HG03378 (cell line): ENCODE results near the gene ZSCAN9.

ENCODE experiments used
- ATAC-seq: cut with Tn5 transposase; IDR thresholded peaks from one replicate; pipeline ENCODE4 v1.9.1; 2021; ENCODE audit warnings: mild to moderate bottlenecking, moderate library complexity; ENCODE audit not compliant: unreplicated experiment

ZSCAN9 gene

DNA sequence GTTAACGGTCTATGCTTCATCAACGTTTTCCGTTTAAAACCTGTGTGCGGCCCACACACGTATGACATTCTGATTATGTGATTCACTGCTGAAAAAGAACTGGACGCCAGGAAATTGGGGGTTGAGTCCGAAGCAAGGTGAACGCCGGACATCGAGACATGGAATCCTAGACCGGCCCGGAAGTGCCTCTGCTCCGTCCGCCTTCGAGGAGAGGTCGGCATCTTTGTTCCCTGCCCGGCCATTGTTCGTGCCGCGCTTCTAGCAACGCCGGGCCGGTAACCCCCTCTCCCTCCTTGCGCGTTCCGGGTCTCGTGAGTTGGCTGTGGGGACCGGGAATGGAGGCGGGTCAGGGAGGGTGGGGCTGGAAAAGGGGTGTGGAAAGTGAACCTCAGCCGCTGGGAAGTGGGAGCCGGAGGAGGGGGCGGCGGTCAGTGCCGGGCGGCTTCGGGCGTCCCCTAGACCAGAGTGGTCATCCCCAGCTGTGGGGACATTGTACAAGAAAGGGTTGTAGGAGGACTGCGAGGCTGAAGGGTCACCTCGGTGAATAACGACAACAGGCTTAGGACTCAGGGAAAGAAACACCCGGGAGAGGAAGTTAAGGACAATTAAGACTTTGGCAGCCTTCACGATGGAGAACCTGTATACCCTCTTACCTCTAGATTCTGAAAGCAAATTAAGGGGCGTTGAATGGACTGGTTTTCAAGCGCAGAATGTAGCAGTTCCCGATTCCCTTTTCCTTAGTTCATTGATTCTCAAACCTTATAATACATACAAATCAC is at the start of gene ZSCAN9:
Gene ZSCAN9 (plus strand): TSS at position 220 of the 779 bp plus-strand sequence. CDS start 1,810 bp downstream, outside the sequence.
- peak; percentile 60 for ATAC-seq

GRCh38 chr6:28176373-28176772 is 48.7 kb upstream of the ZSCAN9 start:
- ATAC-seq: no peak

DNA sequence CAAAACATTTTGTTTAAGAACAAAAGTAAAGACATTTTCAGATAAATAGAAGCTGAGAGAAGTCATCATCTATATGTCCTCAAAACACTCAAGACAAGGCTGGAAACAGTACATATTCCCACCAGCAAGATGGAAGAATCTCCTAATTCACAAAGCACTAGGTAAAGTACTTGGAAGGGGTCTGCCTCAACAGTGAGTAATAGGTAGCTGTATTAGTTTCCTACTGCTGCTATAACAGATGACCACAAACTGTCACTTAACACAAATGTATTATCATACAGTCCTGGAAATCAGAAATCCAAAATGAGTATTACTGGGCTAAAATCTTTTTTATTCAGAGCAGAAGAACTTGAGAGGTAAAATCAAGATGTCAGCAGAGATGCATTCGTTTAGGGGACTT is 42.8 kb upstream of the ZSCAN9 start:
- no peak for ATAC-seq

DNA sequence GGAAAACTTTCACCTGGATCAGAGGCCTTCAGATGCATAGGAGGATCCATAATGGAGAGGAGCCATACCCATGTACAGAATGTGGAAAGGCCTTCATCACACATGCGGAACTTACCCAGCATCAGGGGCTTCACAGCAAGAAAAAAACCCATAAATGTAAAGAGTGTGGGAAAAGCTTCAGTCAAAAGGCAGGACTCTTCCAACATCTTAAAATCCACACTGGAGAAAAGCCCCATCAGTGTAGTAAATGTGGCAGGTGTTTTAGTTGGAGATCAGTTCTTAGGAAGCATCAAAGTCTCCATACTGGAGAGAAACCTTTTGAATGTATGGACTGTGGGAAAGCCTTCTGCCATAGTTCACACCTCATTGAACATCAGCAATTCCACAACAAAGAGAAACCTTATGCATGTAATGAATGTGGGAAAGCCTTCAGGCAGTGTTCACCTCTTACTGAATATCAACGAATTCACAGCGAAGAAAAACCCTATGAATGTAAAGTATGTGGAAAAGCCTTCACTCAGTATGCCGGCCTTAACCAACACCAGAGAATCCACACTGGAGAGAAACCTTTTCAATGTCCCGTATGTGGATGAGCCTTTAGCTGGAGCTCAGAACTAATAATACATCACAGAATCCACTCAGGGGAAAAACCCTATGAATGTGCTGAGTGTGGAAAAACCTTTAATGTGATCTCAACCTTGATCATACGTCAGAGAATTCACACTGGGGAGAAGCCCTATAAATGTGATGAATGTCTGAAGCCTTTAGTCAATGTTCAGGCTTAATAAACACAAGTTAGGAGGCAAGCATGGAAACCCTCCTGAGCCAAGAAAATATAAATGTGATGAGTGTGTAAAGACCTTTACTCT is 36.7 kb upstream of the ZSCAN9 start:
- ATAC-seq: no peak

DNA sequence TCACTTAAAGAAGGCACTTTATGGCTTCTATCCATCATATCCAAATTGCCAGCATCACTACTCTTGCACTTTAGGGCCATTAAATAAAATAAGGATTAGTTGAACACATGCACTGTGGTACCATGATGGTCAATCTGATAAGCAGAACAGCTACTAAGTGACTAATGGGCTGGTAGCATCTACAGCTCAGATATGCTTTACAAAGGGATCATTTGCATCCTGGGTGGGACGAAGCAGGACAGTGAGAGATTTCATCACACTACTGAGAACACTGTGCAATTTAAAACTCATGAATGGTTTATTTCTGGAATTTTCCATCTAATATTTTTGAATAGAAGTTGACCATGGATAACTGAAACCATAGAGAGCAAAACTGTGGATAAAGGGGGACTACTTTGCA is 25.1 kb upstream of the ZSCAN9 start:
- no peak for ATAC-seq

DNA sequence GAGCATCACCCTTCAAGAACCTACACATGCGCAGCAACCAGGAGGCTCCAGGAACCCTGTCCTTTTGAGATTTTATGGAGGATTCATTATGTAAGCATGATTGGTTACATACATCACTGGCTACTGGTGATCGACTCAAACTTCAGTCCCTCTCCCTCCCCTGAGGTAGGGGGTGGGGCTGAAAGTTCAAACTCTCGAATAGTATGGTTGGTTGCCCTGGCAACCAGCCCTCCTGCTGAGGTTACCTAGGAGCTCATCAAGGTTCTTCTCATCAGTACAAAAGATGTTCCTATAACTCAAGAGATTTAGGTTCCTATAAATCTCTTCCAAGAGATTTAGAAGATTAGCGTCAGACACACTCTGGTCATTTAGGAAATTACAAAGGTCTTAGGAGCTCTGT is 21.9 kb upstream of the ZSCAN9 start:
- no peak for ATAC-seq

GRCh38 chr6:28205879-28206278 is 19.2 kb upstream of the ZSCAN9 start:
- no peak for ATAC-seq

DNA sequence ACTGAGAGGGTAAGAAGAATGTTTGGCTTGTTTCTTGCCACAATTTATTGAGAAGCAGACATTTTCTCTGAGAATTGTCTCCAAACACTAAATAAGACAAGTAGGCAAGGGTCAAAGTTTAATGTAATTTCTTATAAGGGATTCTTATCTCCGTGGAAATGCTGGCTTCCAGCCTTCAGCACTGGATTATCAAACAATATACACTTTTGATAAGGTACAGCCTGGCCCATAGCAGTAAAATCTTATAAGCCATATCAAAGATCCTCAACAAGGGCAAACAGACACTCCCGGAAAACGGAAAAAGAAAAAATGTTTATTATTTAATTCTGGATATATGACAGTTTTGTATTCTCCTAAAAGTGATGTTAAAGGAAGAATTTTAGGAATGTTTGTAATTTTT is 18.5 kb upstream of the ZSCAN9 start:
- ATAC-seq: no peak

GRCh38 chr6:28206928-28207509 is 18.1 kb upstream of the ZSCAN9 start:
- no peak for ATAC-seq

DNA sequence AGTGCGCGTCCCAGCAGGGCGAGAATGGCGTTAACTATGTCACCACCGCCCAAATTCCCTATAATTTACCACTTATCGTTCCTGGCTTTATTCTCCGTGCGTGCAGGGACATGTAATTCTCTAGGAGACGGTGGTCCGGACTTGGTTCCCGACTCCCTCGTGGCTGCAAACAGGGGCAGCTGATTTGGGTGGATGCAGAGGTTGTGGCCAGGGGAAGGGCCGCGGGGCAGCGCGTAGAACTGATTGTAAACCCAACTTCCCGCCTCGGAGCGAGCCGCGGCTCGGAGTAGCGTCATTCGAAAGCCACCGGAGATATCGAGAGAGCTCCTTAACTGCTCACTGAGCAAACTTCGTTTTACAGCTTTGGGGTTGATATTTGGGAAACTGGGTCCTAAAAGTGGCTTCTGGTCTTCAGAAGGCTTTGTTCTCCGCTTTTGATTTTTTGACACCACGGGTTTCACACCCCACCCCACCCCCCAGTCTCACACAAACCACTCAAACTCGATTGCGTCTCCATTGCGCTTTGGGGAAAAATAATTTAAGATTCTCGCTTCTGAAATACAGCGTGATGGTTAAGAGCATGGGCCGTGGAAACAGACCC is 17.5 kb upstream of the ZSCAN9 start:
- ATAC-seq: no peak

DNA sequence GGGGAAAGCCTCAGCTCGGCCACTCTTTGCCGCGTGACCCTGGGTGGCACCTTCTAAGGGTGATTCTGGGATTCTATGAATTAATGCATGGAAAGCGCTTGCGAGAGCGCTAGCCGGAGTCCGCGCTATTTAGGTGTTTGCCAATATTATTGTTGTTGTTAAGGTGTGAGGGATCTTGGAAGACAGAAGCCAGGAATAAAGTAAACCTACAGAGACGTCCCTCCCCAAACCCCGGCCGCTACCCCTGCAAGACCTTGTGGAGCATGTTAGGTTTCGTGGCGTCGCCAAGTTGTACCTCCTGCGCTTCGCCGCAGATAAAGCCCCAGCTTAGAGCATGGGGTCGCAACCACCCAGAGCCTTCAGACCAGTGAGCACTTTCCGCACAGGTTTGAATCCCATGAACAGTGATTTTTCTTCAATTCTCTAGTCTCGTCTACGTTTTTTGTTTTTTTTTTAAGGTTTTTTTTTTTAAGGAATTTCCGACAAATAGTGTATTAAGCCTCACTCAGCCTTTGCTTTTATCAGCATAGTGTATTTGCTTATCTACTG is 16.9 kb upstream of the ZSCAN9 start:
- no peak for ATAC-seq

DNA sequence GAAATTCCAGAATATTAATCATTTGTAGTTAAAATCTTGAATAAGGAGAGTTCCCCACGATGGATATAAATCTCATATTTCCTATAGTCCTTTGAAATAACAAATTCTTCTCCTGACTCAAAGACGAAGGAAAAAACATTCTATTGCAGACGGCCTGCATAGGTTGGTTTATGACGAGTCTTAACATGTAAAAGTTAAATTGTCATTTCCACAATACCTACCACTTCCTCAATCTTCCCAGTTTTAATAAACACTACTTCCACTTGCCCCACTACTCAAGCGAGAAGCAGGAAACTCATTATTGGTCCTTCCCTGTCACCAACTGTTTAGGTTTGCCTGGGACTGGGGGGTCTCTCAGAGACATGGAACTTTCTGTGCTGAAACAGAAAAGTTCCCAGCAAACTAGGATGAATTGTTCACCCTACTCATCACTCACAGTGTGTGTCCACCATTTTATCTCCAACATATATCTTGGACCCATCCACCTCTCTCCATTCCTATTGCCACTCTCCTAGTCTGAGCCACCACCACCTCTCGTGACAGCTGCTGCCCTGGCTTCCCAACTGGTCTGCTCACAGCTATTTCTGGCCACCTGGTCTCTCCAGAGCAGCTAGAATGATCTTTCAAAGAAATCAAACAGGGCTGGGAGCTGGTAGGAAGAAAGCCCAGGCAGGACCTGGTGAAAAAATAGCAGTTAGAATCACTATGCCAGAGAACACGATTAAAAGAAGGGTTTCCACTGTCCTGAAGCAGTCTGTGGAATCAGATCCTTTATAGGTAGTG is 15.1 kb upstream of the ZSCAN9 start:
- no peak for ATAC-seq

- peak; percentile 15 for ATAC-seq
Measured at GRCh38 chr6:28211840-28212509, 13.1 kb upstream of the ZSCAN9 start.

- peak; percentile 40 for ATAC-seq
Measured at GRCh38 chr6:28212510-28213212, 12.4 kb upstream of the ZSCAN9 start.

- no peak for ATAC-seq
Measured at GRCh38 chr6:28213213-28213523, 11.9 kb upstream of the ZSCAN9 start.

- no peak for ATAC-seq
Measured at GRCh38 chr6:28215425-28215824, 9.7 kb upstream of the ZSCAN9 start.

- ATAC-seq: no peak
Measured at GRCh38 chr6:28217890-28218289, 7.2 kb upstream of the ZSCAN9 start.

DNA sequence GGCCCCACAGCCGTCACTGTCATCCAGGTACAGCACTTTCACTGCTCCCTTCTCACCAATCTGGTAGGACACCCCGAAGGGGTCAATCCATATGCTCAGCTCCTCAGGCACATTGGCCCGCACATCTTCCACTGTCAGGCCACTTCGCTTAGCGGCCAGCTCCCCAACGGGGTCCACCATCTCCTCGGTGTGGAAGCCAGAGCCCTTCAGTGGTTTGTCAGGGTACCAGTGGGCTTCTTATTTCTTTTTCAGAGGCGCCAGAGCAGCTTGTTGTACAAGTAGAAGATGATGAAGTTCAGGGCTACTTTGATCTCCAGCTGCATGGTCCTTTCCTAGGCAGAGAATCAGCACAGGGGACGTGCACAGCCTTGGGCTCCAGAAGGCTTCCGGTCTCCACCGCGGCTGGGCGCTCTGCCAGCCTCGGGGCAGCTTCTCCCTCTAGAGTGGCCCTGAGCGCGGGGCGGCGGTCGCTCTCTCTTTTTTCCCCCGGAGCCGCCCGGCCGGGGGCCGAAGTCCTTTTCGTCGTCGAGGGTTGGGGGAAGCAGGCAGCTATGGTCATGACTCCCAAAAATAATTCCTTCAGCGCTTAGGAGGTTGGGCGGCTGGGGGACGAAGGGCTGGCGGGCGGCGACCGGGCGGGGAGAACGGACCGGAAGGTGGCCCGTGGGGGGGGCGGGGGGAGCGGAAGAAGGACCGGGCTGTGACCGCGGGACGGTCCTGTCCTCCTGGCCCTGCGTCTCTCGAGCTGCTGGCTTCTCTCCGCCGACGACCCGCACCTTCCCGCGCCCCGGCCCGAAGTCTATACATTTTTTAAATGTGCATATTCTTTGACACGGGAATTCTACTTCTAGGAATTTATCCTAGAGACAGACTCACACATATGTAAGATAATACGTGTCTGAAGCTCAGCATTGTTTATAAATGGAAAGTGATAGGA is 6.5 kb upstream of the ZSCAN9 start:
- no peak for ATAC-seq
